ENCODE measurements around the gene TPT1.

DNA sequence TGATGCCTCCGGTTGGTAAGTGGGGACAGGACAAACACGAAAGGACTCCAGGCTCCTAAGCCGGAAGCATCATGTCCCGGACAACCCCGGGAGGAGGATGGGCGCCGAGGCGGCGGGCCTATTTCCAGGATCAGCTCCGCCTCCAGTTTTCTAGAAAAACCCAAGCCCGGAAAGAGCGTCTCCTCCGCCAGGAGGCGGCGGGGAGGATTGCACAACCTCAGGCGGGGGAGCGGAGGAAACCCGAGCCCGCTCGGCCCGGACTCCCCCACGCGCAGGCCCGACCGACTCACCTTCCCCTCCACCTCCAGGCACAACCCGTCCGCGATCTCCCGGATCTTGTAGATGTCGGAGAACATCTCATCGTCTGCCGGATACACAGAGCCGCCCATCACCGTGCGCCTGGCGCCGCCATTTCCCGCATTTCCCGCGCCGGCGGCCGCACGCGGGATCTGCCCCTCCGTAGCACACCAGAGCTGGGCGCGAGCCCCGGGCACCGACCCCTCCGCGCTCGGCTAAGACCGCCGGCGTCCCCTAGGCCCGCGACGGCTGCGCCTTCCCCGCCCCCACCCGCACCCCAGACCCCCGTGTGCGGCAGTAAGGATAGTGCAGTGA lies 455 bp downstream of the TPT1 start:
- peak; percentile 34 for TF ChIP-seq CTCF (IDR thresholded peaks at IDR 0.05; ENCODE audit: low read length)
- TF ChIP-seq EZH2 (IDR thresholded peaks at IDR 0.05; ENCODE audit: borderline replicate concordance, low read length): no peak
